CD4-positive, alpha-beta memory T cell (primary cell): ENCODE measurements around the gene COL4A5. TPM values are rescaled to one million over a fixed set of nuclear protein-coding genes. Genes with fewer than 3 reads are reported as not detected.
"Not testable (repeated sequence)": the region's sequence is repeated elsewhere in the genome, so short reads cannot be mapped to it uniquely, and the experiment has no call there.

ENCODE experiments used
- CTCF ChIA-PET: fragments of 350-600 bp; sonication (Branson Sonifier 250); formaldehyde crosslinking; loops from one replicate; lab custom pipeline; 2021; ENCODE audit warnings: inconsistent platforms; ENCODE audit not compliant: partially characterized antibody; lab: Charles Lee
- POLR2A ChIA-PET: fragments of 350-600 bp; sonication (Branson Sonifier 250); formaldehyde crosslinking; loops from one replicate; lab custom pipeline; 2021; ENCODE audit not compliant: partially characterized antibody; lab: Charles Lee
- DNase-seq, 5 donors: peaks; one replicate each; pipeline versions ENCODE4 v3.0.0 to v3.0.0-alpha.2; 2020 to 2022; ENCODE audit warnings: mixed read lengths in 1 of 5
- H3K27ac ChIP-seq: one replicate; pipeline ENCODE4 v1.7.0; 2013; ENCODE audit warnings: low read depth, low read length
- H3K27me3 ChIP-seq: 2 replicates; pipeline ENCODE4 v1.7.0; 2013; ENCODE audit warnings: mild to moderate bottlenecking, low read length, moderate library complexity; ENCODE audit not compliant: insufficient read depth
- H3K36me3 ChIP-seq: 2 replicates; pipeline ENCODE4 v1.7.0; 2013; ENCODE audit warnings: mild to moderate bottlenecking, low read length, moderate library complexity; ENCODE audit not compliant: insufficient read depth
- H3K4me1 ChIP-seq: 2 replicates; pipeline ENCODE4 v1.7.0; 2013; ENCODE audit warnings: mild to moderate bottlenecking, low read length, moderate library complexity; ENCODE audit not compliant: insufficient read depth
- H3K4me3 ChIP-seq, 2 donors: one replicate each; pipeline ENCODE4 v1.7.0; 2013; ENCODE audit warnings: low read length in 2 of 2, mild to moderate bottlenecking in 1 of 2
- H3K9me3 ChIP-seq, 2 donors: one replicate each; pipeline ENCODE4 v1.7.0; 2013; ENCODE audit warnings: low read length in 2 of 2, control low read depth in 1 of 2; ENCODE audit not compliant: control insufficient read depth in 1 of 2
- H3K27ac Mint-ChIP-seq, 7 donors: one replicate each; pipeline ENCODE4 v1.8.0; 2020 to 2021; ENCODE audit warnings: mixed read lengths in 7 of 7, mild to moderate bottlenecking in 6 of 7, inconsistent platforms in 3 of 7, moderate library complexity in 3 of 7
- H3K27me3 Mint-ChIP-seq, 2 donors: one replicate each; pipeline ENCODE4 v1.8.0; 2020 to 2021; ENCODE audit warnings: mixed read lengths in 2 of 2
- H3K36me3 Mint-ChIP-seq, 2 donors: one replicate each; pipeline ENCODE4 v1.8.0; 2020 to 2021; ENCODE audit warnings: mixed read lengths in 2 of 2, inconsistent platforms in 1 of 2, mild to moderate bottlenecking in 1 of 2
- H3K4me1 Mint-ChIP-seq, 4 donors: one replicate each; pipeline ENCODE4 v1.8.0; 2020 to 2021; ENCODE audit warnings: mixed read lengths in 4 of 4, mild to moderate bottlenecking in 1 of 4
- H3K4me3 Mint-ChIP-seq, 8 donors: one replicate each; pipeline ENCODE4 v1.8.0; 2020 to 2021; ENCODE audit warnings: mixed read lengths in 8 of 8, mild to moderate bottlenecking in 7 of 8, moderate library complexity in 6 of 8, inconsistent platforms in 3 of 8
- H3K9me3 Mint-ChIP-seq, 8 donors: one replicate each; pipeline ENCODE4 v1.8.0; 2020 to 2021; ENCODE audit warnings: mixed read lengths in 8 of 8, mild to moderate bottlenecking in 5 of 8, inconsistent platforms in 3 of 8, moderate library complexity in 1 of 8
- intact Hi-C: fragments of 100-400 bp; cut with micrococcal nuclease; formaldehyde crosslinking; loops from one replicate; pipeline ENCODE4 v1.15.1; 2023
- polyA plus RNA-seq, 2 donors: library from polyadenylated mRNA; unstranded; fragments of 300-500 nt; fragmentation: Illumina TruSeq; gene quantifications; one replicate each; pipeline ENCODE4 v1.2.3, GENCODE V29; 2021
- total RNA-seq, 2 experiments: library from RNA; stranded (reverse); gene quantifications; one replicate each; pipeline ENCODE4 v1.2.3, GENCODE V29; 2021

The COL4A5 gene
- total and polyA plus RNA-seq, 4 experiments from 2014 or later = not detected

- H3K9me3 ChIP-seq = no peaks in the 10 kb centered on the region
- POLR2A ChIA-PET = no interaction called here
- no peaks in the 10 kb centered on the region for H3K36me3 ChIP-seq
- DNase-seq = no peak
- CTCF ChIA-PET = no interaction called here
- no peaks in the 10 kb centered on the region for H3K4me1 Mint-ChIP-seq
- H3K4me3 Mint-ChIP-seq = no peak overlapping the region
- H3K4me1 ChIP-seq = no peaks in the 10 kb centered on the region
- intact Hi-C loops = no loop called here
- no peak overlapping the region for H3K27ac Mint-ChIP-seq
- H3K27me3 Mint-ChIP-seq = no peaks in the 10 kb centered on the region
- no peaks in the 10 kb centered on the region for H3K36me3 Mint-ChIP-seq
- H3K9me3 Mint-ChIP-seq = no peaks in the 10 kb centered on the region
- no peak overlapping the region for H3K27ac ChIP-seq
- H3K4me3 ChIP-seq = no peak overlapping the region
- H3K27me3 ChIP-seq = no peaks in the 10 kb centered on the region
These were observed 25.0 kb downstream of the COL4A5 start for GRCh38 chrX:108464604-108465003.

DNA sequence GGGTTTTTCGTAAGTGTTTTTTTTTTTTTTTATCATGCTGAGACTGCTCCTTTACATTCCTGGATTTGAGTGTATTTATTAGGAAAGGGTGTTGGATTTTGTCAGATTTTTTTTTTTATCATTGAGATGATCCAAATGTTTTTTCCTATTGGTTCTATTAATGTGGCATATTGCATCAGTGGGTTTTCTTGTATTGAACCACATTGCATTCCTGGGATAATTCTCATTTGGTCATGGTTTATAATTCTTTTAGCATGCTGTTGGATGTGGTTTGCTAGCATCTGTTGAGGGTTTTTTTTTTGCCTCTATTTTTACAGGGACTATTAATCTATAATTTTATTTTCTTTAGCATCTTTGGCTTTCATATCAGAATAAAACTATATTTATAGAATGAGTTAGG is 28.8 kb downstream of the COL4A5 start:
- no peaks in the 10 kb centered on the region for H3K27me3 ChIP-seq
- ChIA-PET CTCF (interaction anchor here (1.3 kb wide), 1 partner anchor 20 kb away, joined by 3 read pairs; no protein-coding TSS in a partner anchor), POLR2A (no interaction called here)
- no peaks in the 10 kb centered on the region for H3K27me3 Mint-ChIP-seq
- no peaks in the 10 kb centered on the region for H3K4me1 ChIP-seq
- H3K36me3 ChIP-seq = no peaks in the 10 kb centered on the region
- H3K4me1 Mint-ChIP-seq = no peaks in the 10 kb centered on the region
- H3K27ac ChIP-seq = no peak overlapping the region
- H3K9me3 ChIP-seq = no peaks in the 10 kb centered on the region
- no peaks in the 10 kb centered on the region for H3K9me3 Mint-ChIP-seq
- DNase-seq = no peak
- H3K27ac Mint-ChIP-seq = no peak overlapping the region
- H3K4me3 ChIP-seq = no peak overlapping the region
- no peaks in the 10 kb centered on the region for H3K36me3 Mint-ChIP-seq
- intact Hi-C loops = no loop called here
- no peak overlapping the region for H3K4me3 Mint-ChIP-seq

- Histone ChIP-seq H3K4me1 (no peaks in the 10 kb centered on the region), H3K36me3 (no peaks in the 10 kb centered on the region), H3K27ac (no peak overlapping the region), H3K27me3 (no peaks in the 10 kb centered on the region), H3K4me3 (no peak overlapping the region), H3K9me3 (no peaks in the 10 kb centered on the region)
- Mint-ChIP-seq H3K27me3 (peaks cover 0 to 2% of the 10 kb centered on the region in 2 donors), H3K9me3 (peaks cover 0 to 5% (median 0%) of the 10 kb centered on the region in 8 donors), H3K27ac (no peak overlapping the region), H3K4me3 (no peak overlapping the region), H3K36me3 (no peaks in the 10 kb centered on the region), H3K4me1 (no peaks in the 10 kb centered on the region)
- intact Hi-C loops = no loop called here
- ChIA-PET POLR2A (no interaction called here), CTCF (no interaction called here)
- DNase-seq = no peak
These were observed 34.3 kb downstream of the COL4A5 start for GRCh38 chrX:108473979-108474378.

- H3K4me3 Mint-ChIP-seq, H3K27ac ChIP-seq, H3K36me3 ChIP-seq, H3K27me3 Mint-ChIP-seq, H3K9me3 Mint-ChIP-seq, H3K4me3 ChIP-seq, DNase-seq, H3K36me3 Mint-ChIP-seq, CTCF ChIA-PET, H3K27me3 ChIP-seq, POLR2A ChIA-PET, H3K9me3 ChIP-seq, H3K4me1 Mint-ChIP-seq, H3K27ac Mint-ChIP-seq, H3K4me1 ChIP-seq, intact Hi-C loops: not testable (repeated sequence)
These were observed 41.9 kb downstream of the COL4A5 start for GRCh38 chrX:108481528-108481927.

DNA sequence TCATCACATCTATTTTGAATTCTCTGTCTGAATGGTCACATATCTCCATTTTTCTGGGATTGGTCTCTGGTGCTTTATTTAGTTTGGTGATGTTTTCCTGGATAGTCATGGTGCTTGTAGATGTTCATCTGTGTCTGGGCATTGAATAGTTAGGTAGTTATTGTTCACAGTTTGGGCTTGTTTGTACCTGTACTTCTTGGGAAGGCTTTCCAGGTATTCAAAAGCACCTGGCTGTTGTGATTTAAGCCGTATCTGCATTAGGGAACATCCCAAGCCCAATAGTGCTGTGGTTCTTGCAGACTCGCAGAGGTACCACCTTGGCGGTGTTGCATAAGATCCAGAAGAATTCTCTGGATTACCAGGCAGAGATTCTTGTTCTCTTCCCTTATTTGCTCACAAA is 44.6 kb downstream of the COL4A5 start:
- DNase-seq = no peak
- H3K36me3 Mint-ChIP-seq = no peaks in the 10 kb centered on the region
- no peaks in the 10 kb centered on the region for H3K4me1 Mint-ChIP-seq
- intact Hi-C loops = no loop called here
- Histone ChIP-seq H3K27ac (no peak overlapping the region), H3K9me3 (no peaks in the 10 kb centered on the region), H3K36me3 (no peaks in the 10 kb centered on the region), H3K4me3 (no peak overlapping the region), H3K27me3 (no peaks in the 10 kb centered on the region), H3K4me1 (no peaks in the 10 kb centered on the region)
- POLR2A ChIA-PET = no interaction called here
- CTCF ChIA-PET = no interaction called here
- H3K27me3 Mint-ChIP-seq = no peaks in the 10 kb centered on the region
- H3K27ac Mint-ChIP-seq = no peak overlapping the region
- H3K4me3 Mint-ChIP-seq = no peak overlapping the region
- peaks cover 0 to 3% (median 0%) of the 10 kb centered on the region in 8 donors for H3K9me3 Mint-ChIP-seq

- ChIA-PET POLR2A (no interaction called here), CTCF (no interaction called here)
- no peak overlapping the region for H3K4me3 Mint-ChIP-seq
- peaks cover 0 to 3% (median 0%) of the 10 kb centered on the region in 8 donors for H3K9me3 Mint-ChIP-seq
- intact Hi-C loops = no loop called here
- Histone ChIP-seq H3K4me1 (no peaks in the 10 kb centered on the region), H3K9me3 (no peaks in the 10 kb centered on the region), H3K36me3 (no peaks in the 10 kb centered on the region), H3K27me3 (no peaks in the 10 kb centered on the region), H3K27ac (no peak overlapping the region), H3K4me3 (no peak overlapping the region)
- H3K4me1 Mint-ChIP-seq = no peaks in the 10 kb centered on the region
- no peak for DNase-seq
- H3K27me3 Mint-ChIP-seq = no peaks in the 10 kb centered on the region
- H3K36me3 Mint-ChIP-seq = no peaks in the 10 kb centered on the region
- H3K27ac Mint-ChIP-seq = no peak overlapping the region
These were observed 46.3 kb downstream of the COL4A5 start for GRCh38 chrX:108485960-108486359.

- Mint-ChIP-seq H3K36me3 (no peaks in the 10 kb centered on the region), H3K27me3 (no peaks in the 10 kb centered on the region), H3K4me3 (no peak overlapping the region), H3K27ac (no peak overlapping the region), H3K4me1 (no peaks in the 10 kb centered on the region), H3K9me3 (no peaks in the 10 kb centered on the region)
- POLR2A ChIA-PET = no interaction called here
- no peak overlapping the region for H3K4me3 ChIP-seq
- intact Hi-C loops = no loop called here
- no peaks in the 10 kb centered on the region for H3K9me3 ChIP-seq
- no peak overlapping the region for H3K27ac ChIP-seq
- H3K4me1 ChIP-seq = no peaks in the 10 kb centered on the region
- no peaks in the 10 kb centered on the region for H3K36me3 ChIP-seq
- no peaks in the 10 kb centered on the region for H3K27me3 ChIP-seq
- CTCF ChIA-PET = no interaction called here
- DNase-seq = no peak
These were observed 54.9 kb downstream of the COL4A5 start for GRCh38 chrX:108494406-108495090.
